Prostate gland (tissue), 2 donors: ENCODE results near the gene TBC1D8B. TPM values are rescaled to one million over a fixed set of nuclear protein-coding genes. Genes with fewer than 3 reads are reported as not detected.
"Not testable (repeated sequence)": the region's sequence is repeated elsewhere in the genome, so short reads cannot be mapped to it uniquely, and the experiment has no call there.

Experiments used
- DNase-seq: peaks from one replicate; pipeline ENCODE4 v3.0.0-alpha.2; 2019; ENCODE audit warnings: low spot score
- H3K27ac ChIP-seq, 2 donors: fragments of 200-600 bp; sonication (generic); 2 replicates each; pipeline ENCODE4 v1.5.1; 2017 to 2019
- H3K27me3 ChIP-seq: fragments of 200-600 bp; sonication (generic); replicated peaks from 2 replicates; pipeline ENCODE4 v1.5.1; 2019; ENCODE audit not compliant: insufficient read depth
- H3K36me3 ChIP-seq, 2 donors: fragments of 200-600 bp; sonication (generic); 1 replicate in 1 of 2; 2 replicates in 1 of 2; pipeline versions ENCODE4 v1.5.1 to v1.8.1; 2017 to 2019
- H3K4me1 ChIP-seq: fragments of 200-600 bp; sonication (generic); replicated peaks from 2 replicates; pipeline ENCODE4 v1.5.1; 2019
- H3K4me3 ChIP-seq, 2 donors: fragments of 200-600 bp; sonication (generic); 2 replicates each; pipeline ENCODE4 v1.5.1; 2017 to 2019
- H3K9me3 ChIP-seq: fragments of 200-600 bp; sonication (generic); 2 replicates; pipeline ENCODE4 v1.5.1; 2017
- POLR2A ChIP-seq: fragments of 450-650 bp; IDR thresholded peaks from one replicate; pipeline ENCODE4 v1.6.1; 2016; ENCODE audit warnings: antibody characterized with exemption, mild to moderate bottlenecking
- POLR2AphosphoS5 ChIP-seq: sonication (generic); formaldehyde crosslinking; IDR thresholded peaks from one replicate; pipeline ENCODE4 v1.6.1; 2017; ENCODE audit warnings: antibody characterized with exemption
- WGBS: methylation state at CpG from one replicate; pipeline ENCODE4 v1.1.5; 2018; 5-methylcytosine and 5-hydroxymethylcytosine counted together
- intact Hi-C: fragments of 100-400 bp; cut with DNase I; formaldehyde crosslinking; loops from one replicate; pipeline ENCODE4 v1.14.2; 2022
- total RNA-seq, 2 donors: library from RNA; depleted of rRNA; stranded (reverse); fragments of >200 nt; gene quantifications; one replicate each; pipeline ENCODE4 v1.1.0, GENCODE V29; 2016
- TF ChIP-seq, protein P1 (sequence below), 4 experiments: fragments of 200-600 bp in 2 of 4; fragments of 450-650 bp in 2 of 4; sonication (generic) in 2 of 4; IDR thresholded peaks; 1 replicate in 3 of 4; 2 replicates in 1 of 4; pipeline ENCODE4 v1.5.1; 2016 to 2019; ENCODE audit warnings: antibody characterized with exemption in 4 of 4, mild to moderate bottlenecking in 2 of 4, moderate library complexity in 2 of 4

TBC1D8B gene
- total RNA-seq, 2 donors from 2014 or later = 10.0 to 17.4 TPM

DNA sequence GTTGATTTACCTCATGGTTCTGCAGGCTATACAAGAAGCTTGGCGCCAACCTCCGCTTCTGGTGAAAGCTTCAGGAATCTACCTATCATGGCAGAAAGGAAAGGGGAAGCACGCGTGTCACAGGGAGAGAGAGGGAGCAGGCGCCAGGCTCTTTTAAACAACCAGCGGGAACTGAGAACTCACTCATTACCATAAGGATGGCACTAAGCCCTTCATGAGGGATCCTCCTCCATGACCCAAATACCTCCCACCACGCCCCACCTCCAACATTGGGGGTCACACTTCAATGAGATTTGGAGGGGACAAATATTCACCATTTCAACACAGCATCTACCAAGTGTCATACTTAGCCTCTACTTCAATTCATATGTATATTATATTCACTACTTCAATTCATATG lies 18.8 kb upstream of the TBC1D8B start:
- Histone ChIP-seq H3K27ac (no peak overlapping the region), H3K27me3 (no peaks in the 10 kb centered on the region), H3K36me3 (no peaks in the 10 kb centered on the region), H3K9me3 (no peaks in the 10 kb centered on the region), H3K4me3 (no peak overlapping the region), H3K4me1 (no peaks in the 10 kb centered on the region)
- no peak for TF ChIP-seq POLR2A
- TF ChIP-seq, protein P1, sequence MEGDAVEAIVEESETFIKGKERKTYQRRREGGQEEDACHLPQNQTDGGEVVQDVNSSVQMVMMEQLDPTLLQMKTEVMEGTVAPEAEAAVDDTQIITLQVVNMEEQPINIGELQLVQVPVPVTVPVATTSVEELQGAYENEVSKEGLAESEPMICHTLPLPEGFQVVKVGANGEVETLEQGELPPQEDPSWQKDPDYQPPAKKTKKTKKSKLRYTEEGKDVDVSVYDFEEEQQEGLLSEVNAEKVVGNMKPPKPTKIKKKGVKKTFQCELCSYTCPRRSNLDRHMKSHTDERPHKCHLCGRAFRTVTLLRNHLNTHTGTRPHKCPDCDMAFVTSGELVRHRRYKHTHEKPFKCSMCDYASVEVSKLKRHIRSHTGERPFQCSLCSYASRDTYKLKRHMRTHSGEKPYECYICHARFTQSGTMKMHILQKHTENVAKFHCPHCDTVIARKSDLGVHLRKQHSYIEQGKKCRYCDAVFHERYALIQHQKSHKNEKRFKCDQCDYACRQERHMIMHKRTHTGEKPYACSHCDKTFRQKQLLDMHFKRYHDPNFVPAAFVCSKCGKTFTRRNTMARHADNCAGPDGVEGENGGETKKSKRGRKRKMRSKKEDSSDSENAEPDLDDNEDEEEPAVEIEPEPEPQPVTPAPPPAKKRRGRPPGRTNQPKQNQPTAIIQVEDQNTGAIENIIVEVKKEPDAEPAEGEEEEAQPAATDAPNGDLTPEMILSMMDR (IDR thresholded peaks at IDR 0.05) = no peak
- WGBS = 86% methylated on average over 7 of the region's 7 CpGs
- no peak for DNase-seq
- intact Hi-C loops = no loop called here

DNA sequence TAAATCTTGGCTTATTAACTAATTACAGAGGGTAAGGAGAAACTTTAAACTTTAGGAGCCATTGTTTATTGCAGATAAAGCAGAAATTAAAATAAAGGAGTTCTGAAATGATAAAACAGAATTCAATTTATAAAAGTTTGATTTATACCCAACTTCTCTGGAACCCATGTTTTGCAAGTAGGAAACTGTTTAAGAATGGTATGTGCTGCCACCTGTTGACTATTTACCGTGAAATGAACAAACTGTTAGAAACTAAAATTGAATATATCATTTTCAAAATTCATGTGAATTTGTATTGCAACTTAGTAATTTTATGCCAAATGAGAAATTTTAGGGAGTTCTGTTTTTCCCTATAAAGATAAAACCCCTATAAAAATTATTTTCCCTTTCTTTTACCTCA lies 11.0 kb upstream of the TBC1D8B start:
- no peak for DNase-seq

DNA sequence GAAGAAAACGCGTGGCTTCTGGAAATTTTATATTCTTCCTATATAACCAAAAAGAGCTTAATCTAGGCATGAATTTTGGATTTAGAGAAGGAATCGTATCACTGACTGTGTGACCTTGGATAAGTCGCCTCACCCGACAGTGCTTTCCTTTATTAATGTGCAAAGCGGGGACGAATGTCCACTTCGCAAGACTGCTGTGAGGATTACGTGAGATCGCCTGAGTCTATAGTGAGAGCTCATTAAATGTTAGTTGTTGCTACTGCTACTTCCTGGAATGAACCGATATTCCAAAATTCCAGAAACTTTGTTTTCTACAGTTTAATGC lies 448 bp upstream of the TBC1D8B start:
- Histone ChIP-seq H3K4me1 (no peaks in the 10 kb centered on the region), H3K27me3 (no peaks in the 10 kb centered on the region), H3K36me3 (no peaks in the 10 kb centered on the region), H3K9me3 (no peaks in the 10 kb centered on the region), H3K27ac (no peak overlapping the region), H3K4me3 (peak overlapping the region; percentile 46 to 50)
- intact Hi-C loops = no loop called here
- WGBS = 2% methylated on average over 11 of the region's 11 CpGs
- no peak for DNase-seq
- TF ChIP-seq POLR2A = no peak
- TF ChIP-seq POLR2AphosphoS5 = no peak
- TF ChIP-seq, protein P1 (IDR thresholded peaks at IDR 0.05) = no peak

More for the DNA sequence above, 11.0 kb upstream of the TBC1D8B start:
- Histone ChIP-seq H3K27me3 (no peaks in the 10 kb centered on the region), H3K9me3 (no peaks in the 10 kb centered on the region), H3K4me1 (no peaks in the 10 kb centered on the region), H3K4me3 (no peak overlapping the region), H3K36me3 (no peaks in the 10 kb centered on the region), H3K27ac (no peak overlapping the region)
- TF ChIP-seq POLR2AphosphoS5 (no peak), POLR2A (no peak)
- TF ChIP-seq, protein P1 (IDR thresholded peaks at IDR 0.05) = peak in 3 of 4 experiments; percentile 7 to 36 (median 23)
- 6% methylated on average over 1 of the region's 1 CpG for WGBS
- intact Hi-C loops = no loop called here

DNA sequence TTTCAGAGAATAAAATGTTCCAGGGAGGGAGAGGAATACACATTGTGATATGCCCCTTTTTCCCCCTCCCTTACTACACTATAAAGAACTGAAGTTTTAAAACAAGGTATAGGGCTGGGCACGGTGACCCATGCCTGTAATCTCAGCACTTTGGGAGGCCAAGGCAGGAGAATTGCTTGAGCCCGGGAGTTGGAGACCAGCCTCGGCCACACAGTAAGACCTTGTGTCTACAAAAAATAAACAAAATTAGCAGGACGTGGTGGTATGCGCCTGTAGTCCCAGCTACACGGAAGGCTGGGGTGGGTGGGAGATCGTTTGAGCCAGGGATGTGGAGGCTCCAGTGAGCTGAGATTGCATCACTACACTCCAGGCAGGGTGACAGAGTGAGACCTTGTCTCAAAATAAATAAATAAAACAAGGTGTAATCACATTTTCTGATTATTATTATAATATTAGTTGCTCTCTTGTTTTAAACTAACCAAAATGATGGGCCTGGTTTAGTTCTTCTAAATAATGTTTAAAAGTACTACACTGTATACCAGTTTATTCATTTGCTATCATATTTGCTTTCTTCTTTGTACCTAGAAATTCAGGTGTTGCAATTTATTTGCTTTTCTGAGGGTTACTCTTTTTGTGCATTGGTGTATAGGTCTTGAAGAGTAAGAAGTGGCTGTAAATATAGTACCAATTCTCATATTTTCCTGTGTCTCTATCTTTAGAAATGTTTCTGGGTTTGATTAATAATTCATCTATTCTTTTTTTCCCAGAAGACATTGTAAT lies 8.8 kb downstream of the TBC1D8B start:
- Histone ChIP-seq H3K9me3 (no peaks in the 10 kb centered on the region), H3K4me3 (no peak overlapping the region), H3K4me1 (no peaks in the 10 kb centered on the region), H3K27ac (no peak overlapping the region), H3K36me3 (no peaks in the 10 kb centered on the region), H3K27me3 (no peaks in the 10 kb centered on the region)
- 56% methylated on average over 7 of the region's 7 CpGs for WGBS
- DNase-seq = no peak
- intact Hi-C loops = no loop called here
- TF ChIP-seq, protein P1 (IDR thresholded peaks at IDR 0.05) = no peak
- no peak for TF ChIP-seq POLR2A
- TF ChIP-seq POLR2AphosphoS5 = no peak

DNA sequence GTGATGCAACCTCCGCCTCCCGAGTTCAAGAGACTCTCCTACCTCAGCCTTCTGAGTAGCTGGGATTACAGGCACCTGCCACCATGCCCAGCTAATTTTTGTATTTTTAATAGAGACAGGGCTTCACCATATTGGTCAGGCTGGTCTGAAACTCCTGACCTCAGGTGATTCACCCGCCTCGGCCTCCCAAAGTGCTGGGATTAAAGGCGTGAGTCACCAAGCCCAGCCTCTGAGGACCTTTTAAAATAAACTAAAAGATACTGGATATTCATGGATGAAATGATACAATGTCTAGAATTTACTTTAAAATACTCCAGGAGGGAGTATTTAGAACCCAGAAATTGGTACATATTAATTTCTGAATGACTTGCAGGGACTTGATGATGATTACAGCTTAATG lies 10.5 kb downstream of the TBC1D8B start:
- H3K27ac ChIP-seq, H3K9me3 ChIP-seq, intact Hi-C loops, DNase-seq, H3K4me3 ChIP-seq, H3K36me3 ChIP-seq, H3K4me1 ChIP-seq, H3K27me3 ChIP-seq: not testable (repeated sequence)
- 89% methylated on average over 5 of the region's 5 CpGs for WGBS

DNA sequence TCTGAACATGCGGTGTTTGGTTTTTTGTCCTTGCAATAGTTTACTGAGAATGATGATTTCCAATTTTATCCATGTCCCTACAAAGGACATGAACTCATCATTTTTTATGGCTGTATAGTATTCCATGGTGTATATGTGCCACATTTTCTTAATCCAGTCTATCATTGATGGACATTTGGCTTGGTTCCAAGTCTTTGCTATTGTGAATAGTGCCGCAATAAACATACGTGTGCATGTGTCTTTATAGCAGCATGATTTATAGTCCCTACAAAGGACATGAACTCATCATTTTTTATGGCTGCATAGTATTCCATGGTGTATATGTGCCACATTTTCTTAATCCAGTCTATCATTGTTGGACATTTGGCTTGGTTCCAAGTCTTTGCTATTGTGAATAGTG lies 11.6 kb downstream of the TBC1D8B start:
- H3K4me3 ChIP-seq, intact Hi-C loops: not testable (repeated sequence)

More for the DNA sequence above, 11.6 kb downstream of the TBC1D8B start:
- H3K9me3 ChIP-seq, H3K4me1 ChIP-seq, DNase-seq, H3K27me3 ChIP-seq, H3K36me3 ChIP-seq, H3K27ac ChIP-seq: not testable (repeated sequence)
- WGBS = 96% methylated on average over 3 of the region's 3 CpGs
